ENCODE results near the gene PTTG2. TPM values are rescaled to one million over a fixed set of nuclear protein-coding genes. Genes with fewer than 3 reads are reported as not detected.

The PTTG2 gene
- total RNA-seq, 3 donors from 2014 or later (not counting 1 experiment from before 2014, with no cell fraction given), result 0.82 to 1.5 (median 1.2) TPM

DNA sequence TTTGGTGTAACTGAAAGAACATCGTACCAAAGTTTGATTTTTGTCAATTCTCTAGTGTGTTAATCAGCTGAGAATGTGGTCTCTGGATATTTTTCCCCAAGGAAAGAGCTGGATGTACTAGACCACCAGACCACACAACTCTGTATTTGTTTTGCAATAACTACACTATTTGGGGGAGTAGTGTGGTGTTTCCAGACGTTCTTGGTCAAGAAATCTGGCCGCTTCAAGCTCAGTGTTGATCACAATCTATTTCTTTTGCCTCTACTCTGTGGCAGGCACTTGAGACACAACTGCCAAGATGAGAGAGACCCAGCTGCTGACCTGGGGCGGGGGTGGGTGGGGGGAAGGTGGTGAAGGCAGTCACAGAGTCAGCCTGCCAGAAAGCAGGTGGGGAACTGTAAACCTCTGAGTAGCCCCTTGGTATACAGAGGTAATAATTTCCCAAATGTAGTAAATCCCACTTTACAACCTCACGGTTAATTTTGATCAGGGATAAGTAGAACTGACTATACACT, 30.6 kb downstream of the PTTG2 start:
- Histone ChIP-seq H3K36me3 (ENCODE audit: control insufficient read depth, insufficient read depth, low read length) (peaks cover 4% of the 10 kb centered on the region), H3K9me3 (ENCODE audit: control insufficient read depth, insufficient read depth, low read length) (no peaks in the 10 kb centered on the region), H3K4me3 (ENCODE audit: low read length) (no peak overlapping the region), H3K4me1 (ENCODE audit: control insufficient read depth, insufficient read depth, low read length) (peaks cover 6% of the 10 kb centered on the region), H3K27ac (ENCODE audit: low read length) (peak overlapping the region; percentile 8), H3K27me3 (ENCODE audit: control insufficient read depth, insufficient read depth, low read length) (no peaks in the 10 kb centered on the region)
- Mint-ChIP-seq H3K4me3 (no peak overlapping the region), H3K4me1 (peaks cover 22 to 23% of the 10 kb centered on the region in 2 donors), H3K27ac (no peak overlapping the region), H3K9me3 (no peaks in the 10 kb centered on the region), H3K27me3 (ENCODE audit: low read depth in 2 of 2) (no peaks in the 10 kb centered on the region), H3K36me3 (no peaks in the 10 kb centered on the region)
- ATAC-seq (no peak), DNase-seq (no peak)
- 63% methylated on average over 4 of the region's 5 CpGs for WGBS (ENCODE audit: insufficient coverage)
- intact Hi-C loops (cut with micrococcal nuclease), result no loop called here
- TF ChIP-seq, protein P1, sequence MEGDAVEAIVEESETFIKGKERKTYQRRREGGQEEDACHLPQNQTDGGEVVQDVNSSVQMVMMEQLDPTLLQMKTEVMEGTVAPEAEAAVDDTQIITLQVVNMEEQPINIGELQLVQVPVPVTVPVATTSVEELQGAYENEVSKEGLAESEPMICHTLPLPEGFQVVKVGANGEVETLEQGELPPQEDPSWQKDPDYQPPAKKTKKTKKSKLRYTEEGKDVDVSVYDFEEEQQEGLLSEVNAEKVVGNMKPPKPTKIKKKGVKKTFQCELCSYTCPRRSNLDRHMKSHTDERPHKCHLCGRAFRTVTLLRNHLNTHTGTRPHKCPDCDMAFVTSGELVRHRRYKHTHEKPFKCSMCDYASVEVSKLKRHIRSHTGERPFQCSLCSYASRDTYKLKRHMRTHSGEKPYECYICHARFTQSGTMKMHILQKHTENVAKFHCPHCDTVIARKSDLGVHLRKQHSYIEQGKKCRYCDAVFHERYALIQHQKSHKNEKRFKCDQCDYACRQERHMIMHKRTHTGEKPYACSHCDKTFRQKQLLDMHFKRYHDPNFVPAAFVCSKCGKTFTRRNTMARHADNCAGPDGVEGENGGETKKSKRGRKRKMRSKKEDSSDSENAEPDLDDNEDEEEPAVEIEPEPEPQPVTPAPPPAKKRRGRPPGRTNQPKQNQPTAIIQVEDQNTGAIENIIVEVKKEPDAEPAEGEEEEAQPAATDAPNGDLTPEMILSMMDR (IDR thresholded peaks at IDR 0.05), result no peak

DNA sequence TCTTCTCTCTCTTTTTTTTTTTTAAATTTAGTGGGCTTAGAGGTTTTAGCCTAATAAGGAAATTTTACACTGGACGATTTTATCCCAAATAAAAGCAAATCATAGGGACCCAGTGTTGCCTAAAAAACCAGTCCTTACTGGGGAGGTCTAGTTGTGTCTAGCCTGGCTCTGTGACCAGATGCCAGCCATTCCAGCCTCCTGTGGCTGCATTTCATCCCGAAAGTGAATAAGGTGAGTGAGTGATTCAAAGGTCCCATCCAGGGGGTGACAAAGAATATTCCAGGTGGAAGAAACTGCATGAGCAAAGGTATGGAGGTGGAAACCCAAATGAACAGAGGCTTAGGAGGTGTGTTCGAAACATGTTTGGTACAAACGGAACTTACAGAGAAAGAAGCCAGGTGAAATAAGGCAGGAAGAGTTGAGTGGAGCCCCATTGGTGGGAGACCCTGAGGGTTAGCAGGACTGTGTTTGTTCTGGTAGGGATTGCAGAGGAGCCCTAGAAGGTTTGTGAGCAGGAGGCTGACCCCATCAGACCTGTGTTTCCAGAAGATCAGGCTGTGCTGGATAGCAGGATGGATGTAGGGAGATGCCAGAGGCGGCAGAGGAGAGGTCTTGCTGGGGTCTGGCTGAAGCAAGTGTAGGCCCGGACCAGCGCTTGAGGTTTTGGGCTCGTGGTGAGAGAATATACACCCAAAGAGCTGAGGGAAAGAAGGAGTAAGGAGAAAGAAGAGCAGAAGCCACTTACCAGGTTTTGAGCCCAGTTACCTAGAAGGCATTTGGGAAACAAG, 31.6 kb downstream of the PTTG2 start:
- H3K27me3 Mint-ChIP-seq (ENCODE audit: low read depth in 2 of 2), result no peaks in the 10 kb centered on the region
- no peaks in the 10 kb centered on the region for H3K36me3 Mint-ChIP-seq
- DNase-seq, result no peak
- Histone ChIP-seq H3K4me1 (ENCODE audit: control insufficient read depth, insufficient read depth, low read length) (peaks cover 6% of the 10 kb centered on the region), H3K27me3 (ENCODE audit: control insufficient read depth, insufficient read depth, low read length) (no peaks in the 10 kb centered on the region), H3K9me3 (ENCODE audit: control insufficient read depth, insufficient read depth, low read length) (no peaks in the 10 kb centered on the region), H3K4me3 (ENCODE audit: low read length) (no peak overlapping the region), H3K27ac (ENCODE audit: low read length) (no peak overlapping the region), H3K36me3 (ENCODE audit: control insufficient read depth, insufficient read depth, low read length) (peaks cover 4% of the 10 kb centered on the region)
- no peaks in the 10 kb centered on the region for H3K9me3 Mint-ChIP-seq
- peaks cover 25 to 26% of the 10 kb centered on the region in 2 donors for H3K4me1 Mint-ChIP-seq
- ATAC-seq, result no peak
- peak overlapping the region; percentile 1 to 45 for H3K27ac Mint-ChIP-seq
- intact Hi-C loops (cut with micrococcal nuclease), result no loop called here
- no peak overlapping the region for H3K4me3 Mint-ChIP-seq
- 92% methylated on average over 8 of the region's 8 CpGs for WGBS (ENCODE audit: insufficient coverage)
- TF ChIP-seq, protein P1 (IDR thresholded peaks at IDR 0.05), result no peak

DNA sequence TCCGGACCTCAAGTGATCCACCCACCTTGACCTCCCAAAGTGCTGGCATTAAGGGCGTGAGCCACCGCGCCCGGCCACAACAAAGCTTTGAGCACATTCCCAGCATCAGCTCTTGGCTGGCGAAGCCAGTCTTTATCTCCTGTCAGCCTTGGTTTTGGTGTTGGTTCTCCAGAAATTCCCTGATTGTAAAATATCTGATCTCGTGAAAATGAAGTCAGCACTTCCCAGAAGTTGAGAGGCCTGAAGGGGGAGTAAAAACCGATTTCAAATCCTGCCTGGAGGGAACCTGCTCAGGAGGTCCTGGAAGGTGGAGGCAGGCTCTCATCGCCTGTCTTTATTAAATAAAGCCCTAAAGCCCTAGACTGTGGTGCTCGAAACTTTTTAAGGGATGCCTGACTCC, 33.6 kb downstream of the PTTG2 start:
- H3K27ac Mint-ChIP-seq, result no peak overlapping the region
- Histone ChIP-seq H3K9me3 (ENCODE audit: control insufficient read depth, insufficient read depth, low read length) (no peaks in the 10 kb centered on the region), H3K36me3 (ENCODE audit: control insufficient read depth, insufficient read depth, low read length) (peaks cover 3% of the 10 kb centered on the region), H3K4me3 (ENCODE audit: low read length) (no peak overlapping the region), H3K27me3 (ENCODE audit: control insufficient read depth, insufficient read depth, low read length) (no peaks in the 10 kb centered on the region), H3K4me1 (ENCODE audit: control insufficient read depth, insufficient read depth, low read length) (peaks cover 15% of the 10 kb centered on the region), H3K27ac (ENCODE audit: low read length) (no peak overlapping the region)
- no peak overlapping the region for H3K4me3 Mint-ChIP-seq
- H3K36me3 Mint-ChIP-seq, result no peaks in the 10 kb centered on the region
- 95% methylated on average over 10 of the region's 10 CpGs for WGBS (ENCODE audit: insufficient coverage)
- no peak for ATAC-seq
- H3K4me1 Mint-ChIP-seq, result peaks cover 35 to 37% of the 10 kb centered on the region in 2 donors
- H3K27me3 Mint-ChIP-seq (ENCODE audit: low read depth in 2 of 2), result no peaks in the 10 kb centered on the region
- no peaks in the 10 kb centered on the region for H3K9me3 Mint-ChIP-seq
- no peak for DNase-seq
- intact Hi-C loops (cut with micrococcal nuclease), result no loop called here
- TF ChIP-seq, protein P1 (IDR thresholded peaks at IDR 0.05), result no peak
